GM19023 (cell line): ENCODE results near the gene ENTREP3.
"Not testable (repeated sequence)": the region's sequence is repeated elsewhere in the genome, so short reads cannot be mapped to it uniquely, and the experiment has no call there.

Source experiments
- ATAC-seq: cut with Tn5 transposase; IDR thresholded peaks from one replicate; pipeline ENCODE4 v1.9.1; 2021; ENCODE audit warnings: mild to moderate bottlenecking, moderate library complexity; ENCODE audit not compliant: unreplicated experiment

The ENTREP3 gene

GRCh38 chr1:155226188-155226909, 28.9 kb downstream of the ENTREP3 start:
- no peak for ATAC-seq

- ATAC-seq = not testable (repeated sequence)
Observed at GRCh38 chr1:155225404-155225759, 29.9 kb downstream of the ENTREP3 start.

GRCh38 chr1:155223047-155223446, 32.2 kb downstream of the ENTREP3 start:
- no peak for ATAC-seq

GRCh38 chr1:155220211-155220965, 34.9 kb downstream of the ENTREP3 start:
- not testable (repeated sequence) for ATAC-seq

- no peak for ATAC-seq
Observed at GRCh38 chr1:155219592-155220031, 35.7 kb downstream of the ENTREP3 start.

- no peak for ATAC-seq
Observed at GRCh38 chr1:155218854-155219591, 36.3 kb downstream of the ENTREP3 start.

GRCh38 chr1:155214702-155215101, 40.6 kb downstream of the ENTREP3 start:
- ATAC-seq = not testable (repeated sequence)

- ATAC-seq = not testable (repeated sequence)
Observed at GRCh38 chr1:155212051-155212440, 43.2 kb downstream of the ENTREP3 start.

GRCh38 chr1:155211381-155212050, 43.8 kb downstream of the ENTREP3 start:
- not testable (repeated sequence) for ATAC-seq

GRCh38 chr1:155210314-155211104, 44.8 kb downstream of the ENTREP3 start:
- no peak for ATAC-seq

- no peak for ATAC-seq
Observed at GRCh38 chr1:155209312-155209721, 46.0 kb downstream of the ENTREP3 start.

- peak; percentile 74 for ATAC-seq
Observed at GRCh38 chr1:155208541-155209311, 46.6 kb downstream of the ENTREP3 start, which contains the start of gene MTX1. TSS of gene MTX1 (plus strand) at chr1:155208695. CDS start at chr1:155208805, 110 bp downstream.

- no peak for ATAC-seq
Observed at GRCh38 chr1:155207806-155208540, 47.3 kb downstream of the ENTREP3 start, which contains the start of gene THBS3. TSS of gene THBS3 (minus strand) at chr1:155207897. CDS start at chr1:155207876, 21 bp downstream.

- ATAC-seq = no peak
Observed at GRCh38 chr1:155206891-155207805, 48.1 kb downstream of the ENTREP3 start.

- no peak for ATAC-seq
Observed at GRCh38 chr1:155205969-155206593, 49.2 kb downstream of the ENTREP3 start.

- no peak for ATAC-seq
Observed at GRCh38 chr1:155205035-155205434, 50.2 kb downstream of the ENTREP3 start.
